ENCODE results near the gene FBP1. TPM values are rescaled to one million over a fixed set of nuclear protein-coding genes. Genes with fewer than 3 reads are reported as not detected.

Gene FBP1
- polyA plus RNA-seq, 1 experiment: not detected

DNA sequence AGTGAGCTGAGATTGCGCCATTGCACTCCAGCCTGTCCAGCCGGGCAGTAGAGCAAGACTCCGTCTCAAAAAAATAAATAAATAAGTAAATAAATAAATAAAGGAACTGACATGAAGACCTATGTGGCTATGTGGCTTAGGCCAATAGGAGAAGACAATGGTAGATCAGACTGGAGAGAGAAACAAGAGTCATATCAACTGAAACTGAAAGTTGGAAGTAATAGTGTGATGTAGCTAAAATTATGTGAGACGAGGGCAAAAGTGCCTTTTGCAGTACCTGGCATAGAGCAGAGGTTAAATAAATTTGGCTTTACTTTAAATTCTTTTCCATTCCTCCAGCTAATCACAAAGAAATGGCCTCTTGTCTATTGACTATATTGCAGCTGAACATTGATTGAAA is 53.0 kb downstream of the FBP1 start:
- no peak overlapping the region for H3K4me3 ChIP-seq (ENCODE audit: low read depth, low read length)
- POLR2A ChIA-PET: no interaction called here
- no peak overlapping the region for H3K27ac ChIP-seq (ENCODE audit: low read depth, low read length)
- peaks cover 4% of the 10 kb centered on the region for H3K27me3 ChIP-seq (ENCODE audit: control insufficient read depth, insufficient read depth, low read length)
- DNase-seq (ENCODE audit: low read depth, low spot score): no peak
- H3K9me3 ChIP-seq (ENCODE audit: control insufficient read depth, insufficient read depth, low read length): no peaks in the 10 kb centered on the region; the same call in 1 of the 2 replicates
- CTCF ChIA-PET: no interaction called here
- TF ChIP-seq, protein P1, sequence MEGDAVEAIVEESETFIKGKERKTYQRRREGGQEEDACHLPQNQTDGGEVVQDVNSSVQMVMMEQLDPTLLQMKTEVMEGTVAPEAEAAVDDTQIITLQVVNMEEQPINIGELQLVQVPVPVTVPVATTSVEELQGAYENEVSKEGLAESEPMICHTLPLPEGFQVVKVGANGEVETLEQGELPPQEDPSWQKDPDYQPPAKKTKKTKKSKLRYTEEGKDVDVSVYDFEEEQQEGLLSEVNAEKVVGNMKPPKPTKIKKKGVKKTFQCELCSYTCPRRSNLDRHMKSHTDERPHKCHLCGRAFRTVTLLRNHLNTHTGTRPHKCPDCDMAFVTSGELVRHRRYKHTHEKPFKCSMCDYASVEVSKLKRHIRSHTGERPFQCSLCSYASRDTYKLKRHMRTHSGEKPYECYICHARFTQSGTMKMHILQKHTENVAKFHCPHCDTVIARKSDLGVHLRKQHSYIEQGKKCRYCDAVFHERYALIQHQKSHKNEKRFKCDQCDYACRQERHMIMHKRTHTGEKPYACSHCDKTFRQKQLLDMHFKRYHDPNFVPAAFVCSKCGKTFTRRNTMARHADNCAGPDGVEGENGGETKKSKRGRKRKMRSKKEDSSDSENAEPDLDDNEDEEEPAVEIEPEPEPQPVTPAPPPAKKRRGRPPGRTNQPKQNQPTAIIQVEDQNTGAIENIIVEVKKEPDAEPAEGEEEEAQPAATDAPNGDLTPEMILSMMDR (IDR thresholded peaks at IDR 0.05; ENCODE audit: low read depth, low read length): no peak

DNA sequence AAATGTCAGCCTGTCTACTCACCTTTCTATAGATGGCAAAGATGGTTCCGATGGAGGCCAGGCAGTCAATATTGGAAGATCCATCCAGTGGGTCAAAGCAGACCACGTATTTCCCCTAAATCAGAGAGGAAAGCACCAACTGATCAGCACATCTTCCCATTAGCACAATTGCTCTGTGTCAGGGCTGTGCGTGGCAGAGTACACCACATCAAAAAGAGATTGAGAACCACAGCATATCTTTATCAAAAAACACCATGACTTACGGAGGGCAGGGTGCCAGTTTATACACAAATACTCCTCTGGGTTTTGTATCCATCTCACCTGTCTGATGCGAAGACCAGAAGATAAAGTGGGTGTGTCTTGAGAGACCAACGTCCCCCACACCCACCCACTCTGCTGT is 54.8 kb downstream of the FBP1 start:
- POLR2A ChIA-PET: no interaction called here
- H3K4me3 ChIP-seq (ENCODE audit: low read depth, low read length): no peak overlapping the region
- DNase-seq (ENCODE audit: low read depth, low spot score): no peak
- CTCF ChIA-PET: no interaction called here
- TF ChIP-seq, protein P1 (IDR thresholded peaks at IDR 0.05; ENCODE audit: low read depth, low read length): no peak
- H3K9me3 ChIP-seq (ENCODE audit: control insufficient read depth, insufficient read depth, low read length): no peaks in the 10 kb centered on the region; the same call in 1 of the 2 replicates
- no peak overlapping the region for H3K27ac ChIP-seq (ENCODE audit: low read depth, low read length)
- peaks cover 4% of the 10 kb centered on the region for H3K27me3 ChIP-seq (ENCODE audit: control insufficient read depth, insufficient read depth, low read length)

DNA sequence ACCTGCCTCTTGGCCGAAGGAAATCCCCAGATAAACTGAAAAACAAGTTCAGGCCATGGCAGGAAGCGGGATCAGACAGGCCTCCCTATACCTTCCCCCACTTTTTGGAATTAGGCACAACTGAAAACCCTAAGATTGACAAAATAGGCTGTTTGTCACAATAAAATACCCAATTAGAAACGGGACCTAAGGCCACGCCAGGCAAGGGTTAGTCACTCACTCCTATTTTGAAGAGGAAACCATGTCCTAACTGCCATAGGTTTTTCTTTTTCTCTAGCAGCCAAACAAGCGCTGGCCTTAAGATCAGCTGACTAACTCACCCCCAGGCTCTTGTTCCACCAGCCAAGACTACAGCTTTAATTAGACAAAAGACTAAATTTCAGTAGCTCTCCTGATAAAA is 57.6 kb downstream of the FBP1 start:
- TF ChIP-seq, protein P1 (IDR thresholded peaks at IDR 0.05; ENCODE audit: low read depth, low read length): no peak

DNA sequence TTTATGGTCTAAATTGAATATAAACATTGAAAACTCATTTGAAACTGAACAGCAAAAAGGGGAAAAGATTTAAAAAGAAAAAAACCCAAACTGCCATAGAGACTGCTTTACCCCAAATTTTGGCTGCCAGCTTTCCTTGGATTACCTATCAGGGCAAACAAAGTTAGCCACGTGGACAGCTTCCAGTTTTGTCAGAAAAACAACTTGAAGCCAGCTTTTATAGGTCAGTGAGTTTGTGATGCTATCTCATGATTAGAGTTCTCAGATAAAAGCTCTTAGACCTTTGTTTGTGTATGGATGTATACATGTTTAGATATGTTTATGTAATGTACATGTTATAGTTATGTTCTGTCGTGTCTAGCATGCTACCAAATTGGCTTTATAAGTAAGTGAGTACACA is 61.7 kb downstream of the FBP1 start:
- H3K9me3 ChIP-seq (ENCODE audit: control insufficient read depth, insufficient read depth, low read length): no peaks in the 10 kb centered on the region
- H3K27ac ChIP-seq (ENCODE audit: low read depth, low read length): no peak overlapping the region
- TF ChIP-seq, protein P1 (IDR thresholded peaks at IDR 0.05; ENCODE audit: low read depth, low read length): no peak
- DNase-seq (ENCODE audit: low read depth, low spot score): no peak
- no peaks in the 10 kb centered on the region for H3K27me3 ChIP-seq (ENCODE audit: control insufficient read depth, insufficient read depth, low read length)
- POLR2A ChIA-PET: no interaction called here
- CTCF ChIA-PET: no interaction called here
- no peak overlapping the region for H3K4me3 ChIP-seq (ENCODE audit: low read depth, low read length)

More for the DNA sequence above, 57.6 kb downstream of the FBP1 start:
- H3K27me3 ChIP-seq (ENCODE audit: control insufficient read depth, insufficient read depth, low read length): peaks cover 4% of the 10 kb centered on the region
- DNase-seq (ENCODE audit: low read depth, low spot score): no peak
- ChIA-PET POLR2A (no interaction called here), CTCF (no interaction called here)
- H3K9me3 ChIP-seq (ENCODE audit: control insufficient read depth, insufficient read depth, low read length): no peaks in the 10 kb centered on the region
- H3K4me3 ChIP-seq (ENCODE audit: low read depth, low read length): no peak overlapping the region
- no peak overlapping the region for H3K27ac ChIP-seq (ENCODE audit: low read depth, low read length)

DNA sequence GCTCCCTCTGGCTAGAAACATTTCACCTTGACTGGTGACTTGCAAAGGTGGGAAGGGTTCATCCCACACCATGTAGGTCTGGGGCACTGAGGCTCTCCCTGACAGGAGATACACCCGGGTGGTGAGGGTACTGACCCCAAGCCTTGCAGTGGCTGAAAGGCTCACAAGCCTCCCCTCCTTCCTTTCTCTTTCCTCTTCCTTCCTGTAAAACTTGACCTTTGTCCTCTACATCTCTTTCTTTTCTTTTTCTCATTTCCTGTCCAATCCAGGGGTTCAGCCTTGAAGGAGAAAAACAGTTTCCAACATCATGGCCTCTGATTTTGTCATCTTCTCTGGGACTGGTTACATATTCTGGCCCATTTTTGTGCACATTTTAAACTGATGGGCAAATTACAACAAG is 62.3 kb downstream of the FBP1 start:
- ChIA-PET CTCF (no interaction called here), POLR2A (no interaction called here)
- Histone ChIP-seq H3K27me3 (ENCODE audit: control insufficient read depth, insufficient read depth, low read length) (no peaks in the 10 kb centered on the region), H3K9me3 (ENCODE audit: control insufficient read depth, insufficient read depth, low read length) (no peaks in the 10 kb centered on the region), H3K27ac (ENCODE audit: low read depth, low read length) (no peak overlapping the region), H3K4me3 (ENCODE audit: low read depth, low read length) (no peak overlapping the region)
- TF ChIP-seq, protein P1 (IDR thresholded peaks at IDR 0.05; ENCODE audit: low read depth, low read length): no peak
- no peak for DNase-seq (ENCODE audit: low read depth, low spot score)
